Fibroblast of lung (primary cell): Measurements from ENCODE around the gene INTS6. TPM values are rescaled to one million over a fixed set of nuclear protein-coding genes. Genes with fewer than 3 reads are reported as not detected.

Experiments
- DNase-seq, 2 donors: peaks; one replicate each; pipeline versions ENCODE4 v3.0.0 to v3.0.0-alpha.2; 2010; ENCODE audit warnings: low read depth in 2 of 2
- H2AFZ ChIP-seq: 2 replicates; pipeline ENCODE4 v1.5.1; 2012; ENCODE audit warnings: low read length, control low read depth, inconsistent platforms
- H3K27ac ChIP-seq: 2 replicates; pipeline ENCODE4 v1.5.1; 2011; ENCODE audit warnings: low read length, control low read depth; ENCODE audit not compliant: insufficient read depth
- H3K27me3 ChIP-seq: 2 replicates; pipeline ENCODE4 v1.5.1; 2011; ENCODE audit warnings: mild to moderate bottlenecking, low read length; ENCODE audit not compliant: control insufficient read depth, insufficient read depth
- H3K36me3 ChIP-seq: 2 replicates; pipeline ENCODE4 v1.5.1; 2011; ENCODE audit warnings: low read length; ENCODE audit not compliant: control insufficient read depth, insufficient read depth
- H3K4me1 ChIP-seq: 2 replicates; pipeline ENCODE4 v1.5.1; 2011; ENCODE audit warnings: low read length; ENCODE audit not compliant: control insufficient read depth, insufficient read depth; ENCODE audit errors: extremely low read depth
- H3K4me2 ChIP-seq: 2 replicates; pipeline ENCODE4 v1.5.1; 2011; ENCODE audit warnings: low read length, control low read depth; ENCODE audit not compliant: insufficient read depth; ENCODE audit errors: extremely low read depth
- H3K4me3 ChIP-seq, 4 experiments: fragments of 200-600 bp in 1 of 4; sonication (generic) in 1 of 4; replicated peaks in 1 of 4; 2 replicates each; pipeline ENCODE4 v1.5.1; 2011 to 2016; ENCODE audit warnings: low read length in 4 of 4, low read depth in 3 of 4, mild to moderate bottlenecking in 3 of 4, control low read depth in 2 of 4, inconsistent platforms in 1 of 4, mixed read lengths in 1 of 4; ENCODE audit not compliant: insufficient read depth in 1 of 4; ENCODE audit errors: control extremely low read depth in 1 of 4
- H3K79me2 ChIP-seq: 2 replicates; pipeline ENCODE4 v1.5.1; 2012; ENCODE audit warnings: mild to moderate bottlenecking, low read length, inconsistent platforms; ENCODE audit not compliant: control insufficient read depth, insufficient read depth
- H3K9ac ChIP-seq: 2 replicates; pipeline ENCODE4 v1.5.1; 2011; ENCODE audit warnings: mild to moderate bottlenecking, low read length, control low read depth; ENCODE audit not compliant: insufficient read depth
- H3K9me3 ChIP-seq: 2 replicates; pipeline ENCODE4 v1.5.1; 2012; ENCODE audit warnings: low read depth, low read length; ENCODE audit not compliant: control insufficient read depth, insufficient read depth
- H4K20me1 ChIP-seq: 2 replicates; pipeline ENCODE4 v1.5.1; 2011; ENCODE audit warnings: low read length; ENCODE audit not compliant: control insufficient read depth, insufficient read depth; ENCODE audit errors: extremely low read depth
- EZH2 ChIP-seq: IDR thresholded peaks from 2 replicates; pipeline ENCODE4 v1.5.1; 2012; ENCODE audit warnings: low read length, control low read depth, mild to moderate bottlenecking; ENCODE audit errors: missing control alignments
- polyA plus RNA-seq, 2 donors: library from polyadenylated mRNA; depleted of rRNA in 1 of 2; stranded (reverse) in 1 of 2; unstranded in 1 of 2; fragments of >200 nt; gene quantifications; 2 replicates each; pipeline ENCODE4 v1.2.1, GENCODE V29; 2011 to 2012; ENCODE audit warnings: missing spikeins in 1 of 2
- total RNA-seq: library from RNA; depleted of rRNA; stranded (reverse); fragments of >200 nt; gene quantifications from 2 replicates; pipeline ENCODE4 v1.2.1, GENCODE V29; 2014
- TF ChIP-seq, protein P1 (sequence below), 2 donors: IDR thresholded peaks in 1 of 2; conservative IDR thresholded peaks in 1 of 2; 1 replicate in 1 of 2; 2 replicates in 1 of 2; pipeline ENCODE4 v1.5.1; 2011 to 2012; ENCODE audit warnings: low read length in 2 of 2, control low read depth in 1 of 2, inconsistent platforms in 1 of 2, low read depth in 1 of 2, mild to moderate bottlenecking in 1 of 2

INTS6 gene
- total and polyA plus RNA-seq, 2 donors (not counting 1 experiment from before 2014, with no cell fraction given), result 29.3 to 66.7 TPM

DNA sequence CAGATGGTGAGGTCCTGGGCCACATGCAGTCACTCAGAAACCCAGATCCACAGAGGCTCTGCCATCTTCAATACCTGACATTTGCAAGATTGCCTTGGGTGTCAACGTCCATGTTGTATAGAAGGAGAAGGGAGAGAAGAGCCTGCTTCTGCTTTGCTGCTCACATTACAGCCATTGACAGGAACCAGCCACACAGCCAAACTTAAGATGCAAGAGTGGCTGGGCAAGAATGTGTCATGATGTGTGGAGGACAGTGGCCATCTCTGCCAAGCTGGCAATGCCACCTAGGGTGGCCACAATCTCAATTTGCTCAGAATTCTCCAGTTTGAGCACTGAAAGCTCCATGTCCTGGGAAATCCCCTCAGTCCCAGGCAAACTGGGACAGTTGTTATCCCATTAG lies 139.2 kb downstream of the INTS6 start:
- Histone ChIP-seq H3K27me3 (peaks cover 2% of the 10 kb centered on the region), H3K79me2 (no peaks in the 10 kb centered on the region), H3K36me3 (no peaks in the 10 kb centered on the region), H3K4me2 (no peak overlapping the region), H3K4me1 (no peaks in the 10 kb centered on the region), H3K4me3 (no peak overlapping the region), H2AFZ (no peak overlapping the region), H3K27ac (no peak overlapping the region), H3K9me3 (no peaks in the 10 kb centered on the region), H3K9ac (no peak overlapping the region), H4K20me1 (no peaks in the 10 kb centered on the region)
- TF ChIP-seq, protein P1, sequence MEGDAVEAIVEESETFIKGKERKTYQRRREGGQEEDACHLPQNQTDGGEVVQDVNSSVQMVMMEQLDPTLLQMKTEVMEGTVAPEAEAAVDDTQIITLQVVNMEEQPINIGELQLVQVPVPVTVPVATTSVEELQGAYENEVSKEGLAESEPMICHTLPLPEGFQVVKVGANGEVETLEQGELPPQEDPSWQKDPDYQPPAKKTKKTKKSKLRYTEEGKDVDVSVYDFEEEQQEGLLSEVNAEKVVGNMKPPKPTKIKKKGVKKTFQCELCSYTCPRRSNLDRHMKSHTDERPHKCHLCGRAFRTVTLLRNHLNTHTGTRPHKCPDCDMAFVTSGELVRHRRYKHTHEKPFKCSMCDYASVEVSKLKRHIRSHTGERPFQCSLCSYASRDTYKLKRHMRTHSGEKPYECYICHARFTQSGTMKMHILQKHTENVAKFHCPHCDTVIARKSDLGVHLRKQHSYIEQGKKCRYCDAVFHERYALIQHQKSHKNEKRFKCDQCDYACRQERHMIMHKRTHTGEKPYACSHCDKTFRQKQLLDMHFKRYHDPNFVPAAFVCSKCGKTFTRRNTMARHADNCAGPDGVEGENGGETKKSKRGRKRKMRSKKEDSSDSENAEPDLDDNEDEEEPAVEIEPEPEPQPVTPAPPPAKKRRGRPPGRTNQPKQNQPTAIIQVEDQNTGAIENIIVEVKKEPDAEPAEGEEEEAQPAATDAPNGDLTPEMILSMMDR (conservative IDR thresholded peaks at IDR 0.05 in 1 of 2, IDR thresholded peaks at IDR 0.05 in 1 of 2; ENCODE audit: low read depth in 1 of 2, low read length in 2 of 2), result no peak
- TF ChIP-seq EZH2, result no peak
- no peak for DNase-seq

DNA sequence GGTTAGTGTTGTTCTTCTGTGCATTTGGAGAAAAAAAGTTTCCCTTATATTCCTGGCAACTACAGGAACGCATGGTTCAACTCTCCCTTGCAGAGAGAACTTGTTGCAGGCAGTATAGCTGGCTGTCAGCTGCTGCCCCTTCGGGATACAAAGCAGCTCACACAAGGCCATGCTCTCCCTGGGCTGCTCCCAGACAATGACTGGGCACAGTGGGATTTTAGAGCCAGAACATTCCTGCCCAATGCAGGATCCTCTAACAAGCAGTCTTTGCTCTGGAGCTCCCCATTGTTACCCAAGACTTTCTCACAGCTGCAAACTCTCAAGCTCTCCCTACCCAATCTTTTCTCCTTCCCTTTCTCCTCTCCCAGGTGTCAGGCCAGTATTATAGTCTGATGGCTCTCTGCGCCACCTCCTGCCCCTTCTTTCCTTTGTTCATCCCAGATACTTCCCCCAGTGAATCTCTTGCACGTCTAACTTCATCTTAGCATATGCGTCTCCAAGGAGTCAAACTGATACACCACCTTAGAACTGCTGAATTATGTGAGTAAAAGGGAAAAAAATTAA lies 140.8 kb downstream of the INTS6 start:
- no peak for TF ChIP-seq EZH2
- TF ChIP-seq, protein P1 (conservative IDR thresholded peaks at IDR 0.05 in 1 of 2, IDR thresholded peaks at IDR 0.05 in 1 of 2; ENCODE audit: low read depth in 1 of 2, low read length in 2 of 2), result no peak
- Histone ChIP-seq H3K9ac (no peak overlapping the region), H3K27ac (no peak overlapping the region), H3K4me1 (no peaks in the 10 kb centered on the region), H3K27me3 (peaks cover 2% of the 10 kb centered on the region), H2AFZ (no peak overlapping the region), H3K9me3 (no peaks in the 10 kb centered on the region), H3K79me2 (no peaks in the 10 kb centered on the region), H3K36me3 (no peaks in the 10 kb centered on the region), H3K4me2 (no peak overlapping the region), H3K4me3 (no peak overlapping the region), H4K20me1 (no peaks in the 10 kb centered on the region)
- no peak for DNase-seq

Other genes with a start within 250 kb of the INTS6 start
- gene FAM124A, start 230.6 kb downstream of the INTS6 start, total RNA-seq, result 2.6 and 4.8 TPM in 2 replicates
- 1.7 and 3.2 TPM in 2 replicates for gene FAM124A, start 230.6 kb downstream of the INTS6 start, polyA plus RNA-seq
- not detected in 2 replicates for gene SERPINE3, start 113.3 kb downstream of the INTS6 start, total RNA-seq
- not detected in 2 replicates for gene SERPINE3, start 113.3 kb downstream of the INTS6 start, polyA plus RNA-seq
- gene WDFY2, start 131.4 kb upstream of the INTS6 start, total RNA-seq, result 5.9 and 9.2 TPM in 2 replicates
- 4.9 and 5.0 TPM in 2 replicates for gene WDFY2, start 131.4 kb upstream of the INTS6 start, polyA plus RNA-seq